Calu3 (cell line): ENCODE data around the gene SRCIN1. TPM values are rescaled to one million over a fixed set of nuclear protein-coding genes. Genes with fewer than 3 reads are reported as not detected.

Experiments
- BruUV-seq: library from RNA; stranded (reverse); fragments of 400-500 nt; replicated peaks from 2 replicates; lab custom pipeline; 2021; lab: Mats Ljungman, UMichigan
- CTCF ChIA-PET: fragments of 300-600 bp; sonication (Branson Sonifier 250); formaldehyde crosslinking; loops from one replicate; lab custom pipeline; 2022; ENCODE audit warnings: antibody characterized with exemption; lab: Charles Lee
- DNase-seq: peaks from one replicate; pipeline ENCODE4 v3.0.0; 2022
- H3K27ac Mint-ChIP-seq: one replicate; pipeline ENCODE4 v1.8.0; 2022; ENCODE audit warnings: mixed read lengths; ENCODE audit not compliant: unreplicated experiment
- H3K27me3 Mint-ChIP-seq: one replicate; pipeline ENCODE4 v1.8.0; 2022; ENCODE audit warnings: mixed read lengths; ENCODE audit not compliant: unreplicated experiment
- H3K36me3 Mint-ChIP-seq: one replicate; pipeline ENCODE4 v1.8.0; 2022; ENCODE audit warnings: mild to moderate bottlenecking, moderate library complexity, mixed read lengths; ENCODE audit not compliant: insufficient read depth, unreplicated experiment
- H3K4me1 Mint-ChIP-seq: one replicate; pipeline ENCODE4 v1.8.0; 2022; ENCODE audit warnings: mild to moderate bottlenecking, low read depth, mixed read lengths; ENCODE audit not compliant: unreplicated experiment
- H3K4me3 Mint-ChIP-seq: one replicate; pipeline ENCODE4 v1.8.0; 2022; ENCODE audit warnings: mild to moderate bottlenecking, low read depth, moderate library complexity, mixed read lengths; ENCODE audit not compliant: unreplicated experiment
- H3K9me3 Mint-ChIP-seq: one replicate; pipeline ENCODE4 v1.8.0; 2022; ENCODE audit warnings: low read depth, mixed read lengths; ENCODE audit not compliant: unreplicated experiment
- intact Hi-C: fragments of 100-400 bp; cut with micrococcal nuclease; formaldehyde crosslinking; loops from one replicate; pipeline ENCODE4 v1.10.0; 2022; ENCODE audit not compliant: unreplicated experiment
- total RNA-seq: library from RNA; stranded (reverse); gene quantifications from 2 replicates; pipeline ENCODE4 v1.2.3, GENCODE V29; 2022
- TF ChIP-seq, protein P1 (sequence below): fragments of 200-600 bp; IDR thresholded peaks from one replicate; pipeline ENCODE4 v1.8.0; 2022; ENCODE audit warnings: antibody characterized with exemption; ENCODE audit not compliant: unreplicated experiment

The SRCIN1 gene
- total RNA-seq, 1 experiment from 2014 or later, result 46.7 TPM

DNA sequence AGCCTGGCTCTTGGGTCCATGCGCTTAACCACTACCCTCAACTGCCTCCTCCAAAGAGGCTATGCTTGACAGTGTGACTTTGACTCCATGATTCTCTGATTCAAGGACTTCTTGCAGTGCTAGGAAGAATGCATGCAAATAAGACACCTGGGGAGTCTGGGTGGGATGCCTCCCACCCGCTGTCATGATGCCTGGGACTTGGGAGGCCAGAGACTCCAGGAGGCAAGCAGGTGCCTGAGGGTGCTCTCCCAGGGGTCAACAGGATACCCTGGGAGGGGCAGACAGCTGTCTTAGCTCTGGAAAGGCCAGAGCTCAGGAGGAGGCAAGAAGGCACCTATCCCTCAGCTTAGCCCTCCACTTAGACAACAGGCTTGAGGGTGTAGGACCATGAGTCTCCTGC, 38.4 kb downstream of the SRCIN1 start:
- Mint-ChIP-seq H3K27ac (no peak overlapping the region), H3K36me3 (no peaks in the 10 kb centered on the region), H3K4me3 (no peak overlapping the region), H3K9me3 (no peaks in the 10 kb centered on the region), H3K4me1 (no peaks in the 10 kb centered on the region), H3K27me3 (peaks cover 100% of the 10 kb centered on the region)
- intact Hi-C loops, result no loop called here
- DNase-seq, result no peak
- BruUV-seq, result no TSS peak
- CTCF ChIA-PET, result interaction anchor here (0.6 to 2.0 kb wide), 7 partner anchors 9 to 1532 kb away, joined by 3 to 12 read pairs (median 4); no protein-coding TSS in a partner anchor
- TF ChIP-seq, protein P1, sequence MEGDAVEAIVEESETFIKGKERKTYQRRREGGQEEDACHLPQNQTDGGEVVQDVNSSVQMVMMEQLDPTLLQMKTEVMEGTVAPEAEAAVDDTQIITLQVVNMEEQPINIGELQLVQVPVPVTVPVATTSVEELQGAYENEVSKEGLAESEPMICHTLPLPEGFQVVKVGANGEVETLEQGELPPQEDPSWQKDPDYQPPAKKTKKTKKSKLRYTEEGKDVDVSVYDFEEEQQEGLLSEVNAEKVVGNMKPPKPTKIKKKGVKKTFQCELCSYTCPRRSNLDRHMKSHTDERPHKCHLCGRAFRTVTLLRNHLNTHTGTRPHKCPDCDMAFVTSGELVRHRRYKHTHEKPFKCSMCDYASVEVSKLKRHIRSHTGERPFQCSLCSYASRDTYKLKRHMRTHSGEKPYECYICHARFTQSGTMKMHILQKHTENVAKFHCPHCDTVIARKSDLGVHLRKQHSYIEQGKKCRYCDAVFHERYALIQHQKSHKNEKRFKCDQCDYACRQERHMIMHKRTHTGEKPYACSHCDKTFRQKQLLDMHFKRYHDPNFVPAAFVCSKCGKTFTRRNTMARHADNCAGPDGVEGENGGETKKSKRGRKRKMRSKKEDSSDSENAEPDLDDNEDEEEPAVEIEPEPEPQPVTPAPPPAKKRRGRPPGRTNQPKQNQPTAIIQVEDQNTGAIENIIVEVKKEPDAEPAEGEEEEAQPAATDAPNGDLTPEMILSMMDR, result no peak

DNA sequence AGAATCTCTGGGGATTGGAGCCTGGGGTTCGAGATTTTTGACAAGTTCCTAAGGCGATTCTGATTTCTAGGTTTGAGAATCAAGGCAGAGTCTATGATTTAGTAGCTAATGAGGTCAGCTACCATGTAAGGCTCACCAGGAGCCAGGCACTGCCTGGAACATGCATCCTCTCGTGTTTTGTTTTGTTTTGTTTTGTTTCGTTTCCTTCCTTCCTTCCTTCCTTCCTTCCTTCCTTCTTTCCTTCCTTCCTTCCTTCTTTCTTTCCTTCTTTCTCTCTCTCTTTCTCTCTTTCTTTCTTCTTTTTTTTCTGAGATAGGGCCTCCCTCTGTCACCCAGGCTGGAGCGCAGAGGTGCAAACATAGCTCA, 39.1 kb downstream of the SRCIN1 start:
- intact Hi-C loops, result no loop called here
- no peak overlapping the region for H3K27ac Mint-ChIP-seq
- TF ChIP-seq, protein P1, result no peak
- H3K9me3 Mint-ChIP-seq, result no peaks in the 10 kb centered on the region
- DNase-seq, result no peak
- no peaks in the 10 kb centered on the region for H3K36me3 Mint-ChIP-seq
- H3K4me3 Mint-ChIP-seq, result no peak overlapping the region
- no TSS peak for BruUV-seq
- no peaks in the 10 kb centered on the region for H3K4me1 Mint-ChIP-seq
- H3K27me3 Mint-ChIP-seq, result peaks cover 95% of the 10 kb centered on the region
- CTCF ChIA-PET, result interaction anchor here (0.6 to 2.0 kb wide), 7 partner anchors 8 to 905 kb away, joined by 3 to 12 read pairs (median 4); no protein-coding TSS in a partner anchor

- no TSS peak for BruUV-seq
- no peak for DNase-seq
- Mint-ChIP-seq H3K4me1 (no peaks in the 10 kb centered on the region), H3K4me3 (no peak overlapping the region), H3K27ac (no peak overlapping the region), H3K36me3 (peaks cover under 1% of the 10 kb centered on the region), H3K27me3 (peaks cover 89% of the 10 kb centered on the region), H3K9me3 (no peaks in the 10 kb centered on the region)
- TF ChIP-seq, protein P1, result no peak
- CTCF ChIA-PET, result interaction anchor here (0.5 to 2.0 kb wide), 10 partner anchors 7 to 242 kb away, joined by 3 to 12 read pairs (median 4); no protein-coding TSS in a partner anchor
- intact Hi-C loops, result no loop called here
These were observed 39.7 kb downstream of the SRCIN1 start for GRCh38 chr17:38565853-38566665.

DNA sequence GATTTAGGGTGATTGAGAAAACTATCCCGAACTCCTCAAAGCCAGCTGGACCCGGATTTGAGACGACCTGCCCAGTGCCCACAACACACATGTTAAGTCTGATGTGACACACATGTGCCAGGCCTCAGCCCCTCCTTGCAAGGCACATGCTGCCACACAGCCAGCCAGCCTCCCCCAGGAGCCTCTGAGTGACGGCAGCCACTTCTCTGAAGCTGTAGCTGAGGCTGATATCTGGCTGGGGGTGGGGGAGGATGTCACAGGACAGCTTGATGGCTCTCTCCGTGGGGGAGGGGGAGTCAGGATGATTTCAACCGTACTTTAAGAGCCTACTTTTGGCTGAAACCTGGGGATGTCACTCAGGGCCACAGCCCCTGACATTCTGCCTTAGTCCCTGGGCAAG, 40.9 kb downstream of the SRCIN1 start:
- Mint-ChIP-seq H3K27me3 (peaks cover 77% of the 10 kb centered on the region), H3K9me3 (no peaks in the 10 kb centered on the region), H3K4me3 (no peak overlapping the region), H3K4me1 (peaks cover 11% of the 10 kb centered on the region), H3K27ac (no peak overlapping the region), H3K36me3 (peaks cover 7% of the 10 kb centered on the region)
- intact Hi-C loops, result no loop called here
- CTCF ChIA-PET, result interaction anchor here (1.1 to 2.0 kb wide), 2 partner anchors 18 to 19 kb away, joined by 4 to 8 read pairs; no protein-coding TSS in a partner anchor
- no peak for DNase-seq
- TF ChIP-seq, protein P1, result no peak
- no TSS peak for BruUV-seq
